Activated B cell treated with CpG ODN at 0.5 μM for 24 hours (primary cell): ENCODE data around the gene KYAT1. TPM values are rescaled to one million over a fixed set of nuclear protein-coding genes. Genes with fewer than 3 reads are reported as not detected.

Experiments
- ATAC-seq: fragments of 200-7000 bp; cut with Tn5 transposase; one replicate; pipeline ENCODE4 v1.10.0; 2021; ENCODE audit warnings: low read depth, mild to moderate bottlenecking, moderate library complexity
- CTCF ChIA-PET: fragments of 350-600 bp; sonication (Branson Sonifier 250); formaldehyde crosslinking; loops from one replicate; lab custom pipeline; 2021; ENCODE audit warnings: antibody characterized with exemption; lab: Charles Lee
- POLR2A ChIA-PET: fragments of 350-600 bp; sonication (Branson Sonifier 250); formaldehyde crosslinking; loops from one replicate; lab custom pipeline; 2021; ENCODE audit warnings: antibody characterized with exemption; lab: Charles Lee
- DNase-seq: peaks from one replicate; pipeline ENCODE4 v3.0.0; 2022
- H3K27ac Mint-ChIP-seq: one replicate; pipeline ENCODE4 v1.8.0; 2020; ENCODE audit warnings: mixed read lengths
- H3K27me3 Mint-ChIP-seq: one replicate; pipeline ENCODE4 v1.8.0; 2021; ENCODE audit warnings: mixed read lengths
- H3K36me3 Mint-ChIP-seq: one replicate; pipeline ENCODE4 v1.8.0; 2021; ENCODE audit warnings: low read depth, mixed read lengths
- H3K4me1 Mint-ChIP-seq: one replicate; pipeline ENCODE4 v1.8.0; 2021; ENCODE audit warnings: mixed read lengths
- H3K4me3 Mint-ChIP-seq: one replicate; pipeline ENCODE4 v1.8.0; 2020; ENCODE audit warnings: mild to moderate bottlenecking, mixed read lengths
- H3K9me3 Mint-ChIP-seq: one replicate; pipeline ENCODE4 v1.8.0; 2020; ENCODE audit warnings: mixed read lengths
- intact Hi-C: fragments of 100-400 bp; cut with micrococcal nuclease; formaldehyde crosslinking; loops from one replicate; pipeline ENCODE4 v1.15.1; 2024
- total RNA-seq: library from RNA; stranded (reverse); gene quantifications from 2 replicates; pipeline ENCODE4 v1.2.3, GENCODE V29; 2022
- TF ChIP-seq, protein P1 (sequence below): fragments of 200-600 bp; IDR thresholded peaks from one replicate; pipeline ENCODE4 v1.8.0; 2022; ENCODE audit warnings: antibody characterized with exemption, mild to moderate bottlenecking

Gene KYAT1
- total RNA-seq, 1 donor from 2014 or later: 4.3 TPM

DNA sequence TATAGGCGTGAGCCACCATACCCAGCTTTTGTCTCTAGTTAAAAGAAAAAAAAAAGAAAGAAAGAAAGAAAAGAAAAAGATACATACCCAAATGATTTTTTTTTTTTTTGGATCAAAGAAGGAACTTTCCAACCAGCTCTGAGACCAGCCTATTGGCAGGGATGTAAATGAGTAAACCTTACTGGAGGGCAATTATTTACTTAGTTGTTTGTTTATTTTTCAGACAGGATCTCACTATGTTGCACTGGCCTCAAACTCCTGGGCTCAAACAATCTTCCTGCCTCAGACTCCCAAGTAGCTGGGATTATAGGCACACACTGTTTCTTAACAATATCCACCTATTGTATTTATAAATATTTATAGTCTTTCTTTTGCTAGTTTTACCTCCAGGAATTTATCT lies 41.2 kb downstream of the KYAT1 start:
- no peaks in the 10 kb centered on the region for H3K4me1 Mint-ChIP-seq
- no peak for DNase-seq
- CTCF ChIA-PET: no interaction called here
- H3K9me3 Mint-ChIP-seq: no peaks in the 10 kb centered on the region
- no peaks in the 10 kb centered on the region for H3K27me3 Mint-ChIP-seq
- TF ChIP-seq, protein P1, sequence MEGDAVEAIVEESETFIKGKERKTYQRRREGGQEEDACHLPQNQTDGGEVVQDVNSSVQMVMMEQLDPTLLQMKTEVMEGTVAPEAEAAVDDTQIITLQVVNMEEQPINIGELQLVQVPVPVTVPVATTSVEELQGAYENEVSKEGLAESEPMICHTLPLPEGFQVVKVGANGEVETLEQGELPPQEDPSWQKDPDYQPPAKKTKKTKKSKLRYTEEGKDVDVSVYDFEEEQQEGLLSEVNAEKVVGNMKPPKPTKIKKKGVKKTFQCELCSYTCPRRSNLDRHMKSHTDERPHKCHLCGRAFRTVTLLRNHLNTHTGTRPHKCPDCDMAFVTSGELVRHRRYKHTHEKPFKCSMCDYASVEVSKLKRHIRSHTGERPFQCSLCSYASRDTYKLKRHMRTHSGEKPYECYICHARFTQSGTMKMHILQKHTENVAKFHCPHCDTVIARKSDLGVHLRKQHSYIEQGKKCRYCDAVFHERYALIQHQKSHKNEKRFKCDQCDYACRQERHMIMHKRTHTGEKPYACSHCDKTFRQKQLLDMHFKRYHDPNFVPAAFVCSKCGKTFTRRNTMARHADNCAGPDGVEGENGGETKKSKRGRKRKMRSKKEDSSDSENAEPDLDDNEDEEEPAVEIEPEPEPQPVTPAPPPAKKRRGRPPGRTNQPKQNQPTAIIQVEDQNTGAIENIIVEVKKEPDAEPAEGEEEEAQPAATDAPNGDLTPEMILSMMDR: no peak
- ATAC-seq: no peak
- POLR2A ChIA-PET: interaction anchor here (0.7 kb wide), 1 partner anchor 12 kb away, joined by 3 read pairs; no protein-coding TSS in a partner anchor
- H3K4me3 Mint-ChIP-seq: no peak overlapping the region
- intact Hi-C loops: no loop called here
- H3K27ac Mint-ChIP-seq: no peak overlapping the region
- H3K36me3 Mint-ChIP-seq: peaks cover 2% of the 10 kb centered on the region

DNA sequence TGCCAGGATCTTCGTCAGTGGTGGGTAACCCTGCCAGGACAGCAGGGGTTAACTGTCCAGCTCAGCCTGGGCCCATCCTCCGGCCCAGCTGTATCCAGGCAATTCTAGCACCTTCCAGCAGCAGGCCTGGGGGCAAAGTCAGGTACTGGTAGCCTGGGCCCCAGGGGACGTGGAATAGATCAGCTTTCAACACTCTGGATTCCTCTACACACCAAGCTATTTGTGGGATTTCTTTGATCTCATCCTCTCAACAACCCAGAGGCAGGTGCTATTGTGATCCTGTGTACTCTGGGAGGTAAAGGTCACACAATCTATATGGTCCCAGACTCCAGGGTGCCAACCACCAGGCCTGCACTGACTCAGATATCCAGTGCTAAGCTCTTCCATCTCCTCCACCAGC lies 43.4 kb downstream of the KYAT1 start:
- no peak for DNase-seq
- H3K27me3 Mint-ChIP-seq: no peaks in the 10 kb centered on the region
- H3K4me1 Mint-ChIP-seq: no peaks in the 10 kb centered on the region
- ChIA-PET CTCF (no interaction called here), POLR2A (no interaction called here)
- no peaks in the 10 kb centered on the region for H3K9me3 Mint-ChIP-seq
- H3K27ac Mint-ChIP-seq: no peak overlapping the region
- intact Hi-C loops: no loop called here
- no peak for ATAC-seq
- TF ChIP-seq, protein P1: no peak
- H3K36me3 Mint-ChIP-seq: peaks cover 2% of the 10 kb centered on the region
- no peak overlapping the region for H3K4me3 Mint-ChIP-seq

- H3K36me3 Mint-ChIP-seq: no peaks in the 10 kb centered on the region
- intact Hi-C loops: no loop called here
Observed at GRCh38 chr9:128836509-128837145, 45.1 kb downstream of the KYAT1 start.

DNA sequence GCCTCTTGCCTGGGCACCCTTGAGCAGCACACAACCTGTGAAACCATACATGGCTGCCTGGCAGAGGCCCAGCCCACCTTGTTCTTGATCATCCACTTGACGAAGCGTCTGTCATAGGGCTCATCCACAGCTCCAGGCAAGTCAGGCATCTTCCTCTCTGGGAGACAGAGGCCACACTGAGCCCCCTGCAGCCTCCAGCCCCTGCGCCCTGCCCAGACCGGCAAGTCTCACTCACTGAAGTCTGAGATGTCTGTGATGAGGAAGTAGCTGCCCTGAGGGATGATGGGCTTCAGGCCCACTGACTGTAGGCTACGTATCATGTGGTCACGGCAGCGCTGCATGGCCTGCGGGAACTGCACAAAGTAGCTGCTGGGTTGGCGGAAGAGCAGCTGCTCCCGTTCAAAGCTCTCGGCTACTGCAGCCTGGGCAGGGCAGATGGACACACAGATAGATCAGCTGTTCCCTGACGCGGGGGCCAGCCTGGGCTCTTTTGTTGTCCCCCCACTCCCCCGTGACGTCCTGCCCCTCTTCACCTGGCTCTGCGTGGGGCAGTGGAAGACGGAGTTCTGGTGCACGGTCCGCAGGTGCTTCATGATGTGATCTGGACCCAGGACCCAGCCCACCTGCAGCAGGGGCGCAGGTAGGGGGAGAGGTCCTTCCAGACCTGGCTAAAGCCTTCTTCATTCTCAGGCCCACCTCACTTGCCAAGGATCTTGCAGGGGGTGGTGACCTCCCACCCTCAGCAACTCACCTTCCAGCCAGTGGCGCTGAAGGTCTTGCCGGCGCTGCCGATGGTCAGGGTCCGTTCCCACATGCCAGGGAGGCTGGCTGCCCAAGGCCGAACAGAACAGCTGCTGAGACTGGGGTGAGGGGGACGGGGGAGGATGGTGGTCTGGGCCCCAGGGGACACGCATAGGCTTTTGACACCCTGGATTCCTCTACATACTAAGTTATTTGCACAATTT lies 46.2 kb downstream of the KYAT1 start:
- DNase-seq (no peak), ATAC-seq (no peak)
- Mint-ChIP-seq H3K27me3 (no peaks in the 10 kb centered on the region), H3K27ac (no peak overlapping the region), H3K9me3 (no peaks in the 10 kb centered on the region), H3K36me3 (no peaks in the 10 kb centered on the region), H3K4me3 (no peak overlapping the region), H3K4me1 (no peaks in the 10 kb centered on the region)
- POLR2A ChIA-PET: no interaction called here
- intact Hi-C loops: no loop called here
- TF ChIP-seq, protein P1: no peak
- CTCF ChIA-PET: no interaction called here

More at GRCh38 chr9:128836509-128837145, 45.1 kb downstream of the KYAT1 start:
- no peak overlapping the region for H3K4me3 Mint-ChIP-seq
- H3K27ac Mint-ChIP-seq: no peak overlapping the region
- ChIA-PET CTCF (no interaction called here), POLR2A (no interaction called here)
- no peaks in the 10 kb centered on the region for H3K9me3 Mint-ChIP-seq
- TF ChIP-seq, protein P1: no peak
- DNase-seq (no peak), ATAC-seq (no peak)
- H3K27me3 Mint-ChIP-seq: no peaks in the 10 kb centered on the region
- no peaks in the 10 kb centered on the region for H3K4me1 Mint-ChIP-seq

- peaks cover 5% of the 10 kb centered on the region for H3K36me3 Mint-ChIP-seq
- ATAC-seq (no peak), DNase-seq (no peak)
- POLR2A ChIA-PET: no interaction called here
- peaks cover 13% of the 10 kb centered on the region for H3K4me1 Mint-ChIP-seq
- TF ChIP-seq, protein P1: no peak
- H3K27me3 Mint-ChIP-seq: no peaks in the 10 kb centered on the region
- no peaks in the 10 kb centered on the region for H3K9me3 Mint-ChIP-seq
- H3K4me3 Mint-ChIP-seq: no peak overlapping the region
- H3K27ac Mint-ChIP-seq: no peak overlapping the region
- CTCF ChIA-PET: interaction anchor here (1.3 kb wide), 1 partner anchor 94 kb away, joined by 4 read pairs; no protein-coding TSS in a partner anchor
- intact Hi-C loops: loop anchor here (1.0 kb wide), 1 partner anchor 23 kb away; no protein-coding TSS in a partner anchor
Observed at GRCh38 chr9:128833696-128834095, 48.1 kb downstream of the KYAT1 start.
